Measurements from ENCODE around the gene ACTR6.
"Not testable (repeated sequence)": the region's sequence is repeated elsewhere in the genome, so short reads cannot be mapped to it uniquely, and the experiment has no call there.

ACTR6 gene

DNA sequence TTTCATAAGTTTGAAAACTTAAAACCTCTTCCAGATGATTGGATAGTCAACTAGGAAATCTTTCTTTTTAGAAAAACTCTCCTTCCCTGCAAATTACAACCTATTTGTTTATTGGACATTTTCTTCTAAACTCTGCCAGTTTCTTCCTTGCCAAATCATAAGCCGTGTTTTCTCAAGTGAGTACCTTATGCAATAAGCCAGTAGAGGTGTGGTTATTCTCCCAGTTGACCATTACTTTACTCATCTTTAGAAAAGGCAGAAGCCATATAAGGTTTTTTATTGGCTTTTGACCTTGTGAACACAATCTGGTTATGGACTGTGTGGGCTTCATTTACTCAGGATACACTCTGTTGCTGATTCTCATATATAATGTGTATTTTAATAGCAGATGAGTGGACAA, 14.6 kb downstream of the ACTR6 start:
- TF ChIP-seq, protein P1, sequence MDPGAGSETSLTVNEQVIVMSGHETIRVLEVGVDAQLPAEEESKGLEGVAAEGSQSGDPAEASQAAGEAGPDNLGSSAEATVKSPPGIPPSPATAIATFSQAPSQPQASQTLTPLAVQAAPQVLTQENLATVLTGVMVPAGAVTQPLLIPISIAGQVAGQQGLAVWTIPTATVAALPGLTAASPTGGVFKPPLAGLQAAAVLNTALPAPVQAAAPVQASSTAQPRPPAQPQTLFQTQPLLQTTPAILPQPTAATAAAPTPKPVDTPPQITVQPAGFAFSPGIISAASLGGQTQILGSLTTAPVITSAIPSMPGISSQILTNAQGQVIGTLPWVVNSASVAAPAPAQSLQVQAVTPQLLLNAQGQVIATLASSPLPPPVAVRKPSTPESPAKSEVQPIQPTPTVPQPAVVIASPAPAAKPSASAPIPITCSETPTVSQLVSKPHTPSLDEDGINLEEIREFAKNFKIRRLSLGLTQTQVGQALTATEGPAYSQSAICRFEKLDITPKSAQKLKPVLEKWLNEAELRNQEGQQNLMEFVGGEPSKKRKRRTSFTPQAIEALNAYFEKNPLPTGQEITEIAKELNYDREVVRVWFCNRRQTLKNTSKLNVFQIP (CRISPR knock-in tag; IDR thresholded peaks at IDR 0.05; ENCODE audit: borderline replicate concordance, low read depth) = no peak
- no peak for TF ChIP-seq ZNF8 (CRISPR knock-in tag; IDR thresholded peaks at IDR 0.05)
- ATAC-seq = no peak

DNA sequence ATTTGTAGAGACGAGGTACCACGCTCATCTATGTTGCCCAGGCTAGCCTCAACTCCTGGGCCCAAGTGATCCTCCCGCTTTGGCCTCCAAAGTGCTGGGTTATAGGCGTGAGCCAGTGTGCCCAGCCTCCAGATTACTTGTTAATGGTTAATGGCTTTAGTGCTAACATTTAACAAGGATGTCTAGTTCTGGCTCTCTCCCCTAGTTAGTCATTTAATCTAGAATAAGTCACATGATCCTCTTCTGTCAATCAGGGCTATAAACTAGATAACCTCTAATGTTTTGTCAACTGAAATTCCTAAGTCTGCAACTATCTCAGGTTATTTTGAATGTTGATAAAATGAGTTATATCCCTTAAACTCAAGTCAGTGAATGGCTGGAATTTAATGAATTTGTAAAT, 15.7 kb downstream of the ACTR6 start:
- ATAC-seq = no peak
- TF ChIP-seq ZFP30 (CRISPR knock-in tag; IDR thresholded peaks at IDR 0.05) (no peak), ZNF70 (CRISPR knock-in tag; IDR thresholded peaks at IDR 0.05) (no peak), RARB (CRISPR knock-in tag; IDR thresholded peaks at IDR 0.05) (no peak)

DNA sequence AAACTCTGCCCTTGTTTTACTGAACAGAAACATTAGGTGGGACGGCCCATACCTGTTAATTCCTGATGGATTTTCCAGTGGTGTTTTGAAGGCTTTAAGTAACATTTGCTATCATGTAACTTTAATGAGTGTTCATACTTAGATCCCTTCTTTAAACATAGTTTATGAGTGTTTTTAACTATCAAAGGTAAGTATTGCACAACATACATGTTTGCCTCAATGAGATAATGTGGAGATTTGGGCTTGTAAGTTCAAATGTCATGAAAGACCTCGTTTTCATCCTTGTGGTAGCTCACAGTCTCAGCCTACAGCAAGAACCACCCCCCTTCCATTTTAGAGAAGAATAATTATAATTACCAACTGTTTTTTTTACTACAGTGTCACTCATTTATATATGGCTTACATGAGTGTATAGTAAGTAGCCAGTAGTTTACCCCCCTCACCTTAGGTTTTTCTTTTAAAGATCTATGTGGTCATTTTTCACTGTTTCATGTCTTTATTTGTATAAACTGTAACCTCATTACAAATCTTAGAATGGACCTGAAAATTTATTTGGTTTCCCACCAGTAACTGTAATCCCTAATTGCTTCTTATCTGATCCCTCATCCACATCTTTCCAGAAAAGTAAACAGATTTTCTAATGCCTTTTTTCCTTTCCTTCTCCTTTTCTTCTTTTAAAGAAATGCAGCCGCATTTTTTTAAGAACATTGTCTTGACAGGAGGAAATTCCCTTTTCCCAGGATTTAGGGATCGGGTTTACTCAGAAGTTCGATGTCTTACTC, 18.9 kb downstream of the ACTR6 start:
- no peak for ATAC-seq
- TF ChIP-seq ZNF70 (CRISPR knock-in tag; IDR thresholded peaks at IDR 0.05) (no peak), GLIS3 (CRISPR knock-in tag; IDR thresholded peaks at IDR 0.05) (no peak), CSRNP3 (CRISPR knock-in tag; IDR thresholded peaks at IDR 0.05) (no peak), ISL1 (CRISPR knock-in tag; IDR thresholded peaks at IDR 0.05) (no peak), ARNTL (CRISPR knock-in tag; IDR thresholded peaks at IDR 0.05; ENCODE audit: borderline replicate concordance, low read depth) (no peak), RARB (CRISPR knock-in tag; IDR thresholded peaks at IDR 0.05) (no peak), TOX (CRISPR knock-in tag; IDR thresholded peaks at IDR 0.05; ENCODE audit: borderline replicate concordance) (no peak), ZFP30 (CRISPR knock-in tag; IDR thresholded peaks at IDR 0.05) (no peak), BACH2 (CRISPR knock-in tag; IDR thresholded peaks at IDR 0.05; ENCODE audit: borderline replicate concordance) (no peak), ESRRG (CRISPR knock-in tag; IDR thresholded peaks at IDR 0.05) (no peak), TCF4 (CRISPR knock-in tag; IDR thresholded peaks at IDR 0.05; ENCODE audit: borderline replicate concordance) (no peak)
- TF ChIP-seq, protein P2, sequence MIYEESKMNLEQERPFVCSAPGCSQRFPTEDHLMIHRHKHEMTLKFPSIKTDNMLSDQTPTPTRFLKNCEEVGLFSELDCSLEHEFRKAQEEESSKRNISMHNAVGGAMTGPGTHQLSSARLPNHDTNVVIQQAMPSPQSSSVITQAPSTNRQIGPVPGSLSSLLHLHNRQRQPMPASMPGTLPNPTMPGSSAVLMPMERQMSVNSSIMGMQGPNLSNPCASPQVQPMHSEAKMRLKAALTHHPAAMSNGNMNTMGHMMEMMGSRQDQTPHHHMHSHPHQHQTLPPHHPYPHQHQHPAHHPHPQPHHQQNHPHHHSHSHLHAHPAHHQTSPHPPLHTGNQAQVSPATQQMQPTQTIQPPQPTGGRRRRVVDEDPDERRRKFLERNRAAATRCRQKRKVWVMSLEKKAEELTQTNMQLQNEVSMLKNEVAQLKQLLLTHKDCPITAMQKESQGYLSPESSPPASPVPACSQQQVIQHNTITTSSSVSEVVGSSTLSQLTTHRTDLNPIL (CRISPR knock-in tag; IDR thresholded peaks at IDR 0.05; ENCODE audit: low read depth) = no peak
- TF ChIP-seq, protein P1 (CRISPR knock-in tag; IDR thresholded peaks at IDR 0.05; ENCODE audit: borderline replicate concordance, low read depth) = no peak

DNA sequence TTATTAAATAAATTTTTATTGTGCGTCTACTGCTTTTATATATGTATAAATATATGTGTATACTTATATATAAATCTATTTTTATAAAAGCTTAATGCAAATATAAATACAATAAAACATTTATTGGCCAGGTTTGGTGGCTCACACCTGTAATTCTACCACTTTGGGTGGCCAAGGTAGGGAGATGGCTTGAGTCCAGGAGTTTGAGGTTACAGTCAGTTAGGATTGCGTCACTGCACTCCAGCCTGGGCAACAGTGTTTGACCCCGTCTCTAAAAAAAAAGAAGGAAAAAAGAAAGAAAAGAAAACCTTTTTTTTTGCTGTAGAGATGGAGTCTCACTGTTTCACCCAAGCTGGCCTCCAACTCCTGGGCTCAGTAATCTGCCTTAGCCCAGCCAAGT, 20.9 kb downstream of the ACTR6 start:
- no peak for TF ChIP-seq CSDC2 (CRISPR knock-in tag; IDR thresholded peaks at IDR 0.05)
- TF ChIP-seq TSHZ2 (CRISPR knock-in tag; IDR thresholded peaks at IDR 0.05) = no peak
- no peak for TF ChIP-seq SNAI2 (CRISPR knock-in tag; IDR thresholded peaks at IDR 0.05)
- TF ChIP-seq TOX (CRISPR knock-in tag; IDR thresholded peaks at IDR 0.05; ENCODE audit: borderline replicate concordance) = no peak
- TF ChIP-seq, protein P2 (CRISPR knock-in tag; IDR thresholded peaks at IDR 0.05; ENCODE audit: low read depth) = no peak
- no peak for TF ChIP-seq GLIS3 (CRISPR knock-in tag; IDR thresholded peaks at IDR 0.05)
- no peak for ATAC-seq

GRCh38 chr12:100222173-100222572, 21.6 kb downstream of the ACTR6 start:
- ATAC-seq = not testable (repeated sequence)
